ENCODE results near the gene KCNH8.
A peak's percentile ranks its signal among the peaks of the same experiment; 100 is the strongest.
"Not testable (repeated sequence)": the region's sequence is repeated elsewhere in the genome, so short reads cannot be mapped to it uniquely, and the experiment has no call there.

KCNH8 gene

DNA sequence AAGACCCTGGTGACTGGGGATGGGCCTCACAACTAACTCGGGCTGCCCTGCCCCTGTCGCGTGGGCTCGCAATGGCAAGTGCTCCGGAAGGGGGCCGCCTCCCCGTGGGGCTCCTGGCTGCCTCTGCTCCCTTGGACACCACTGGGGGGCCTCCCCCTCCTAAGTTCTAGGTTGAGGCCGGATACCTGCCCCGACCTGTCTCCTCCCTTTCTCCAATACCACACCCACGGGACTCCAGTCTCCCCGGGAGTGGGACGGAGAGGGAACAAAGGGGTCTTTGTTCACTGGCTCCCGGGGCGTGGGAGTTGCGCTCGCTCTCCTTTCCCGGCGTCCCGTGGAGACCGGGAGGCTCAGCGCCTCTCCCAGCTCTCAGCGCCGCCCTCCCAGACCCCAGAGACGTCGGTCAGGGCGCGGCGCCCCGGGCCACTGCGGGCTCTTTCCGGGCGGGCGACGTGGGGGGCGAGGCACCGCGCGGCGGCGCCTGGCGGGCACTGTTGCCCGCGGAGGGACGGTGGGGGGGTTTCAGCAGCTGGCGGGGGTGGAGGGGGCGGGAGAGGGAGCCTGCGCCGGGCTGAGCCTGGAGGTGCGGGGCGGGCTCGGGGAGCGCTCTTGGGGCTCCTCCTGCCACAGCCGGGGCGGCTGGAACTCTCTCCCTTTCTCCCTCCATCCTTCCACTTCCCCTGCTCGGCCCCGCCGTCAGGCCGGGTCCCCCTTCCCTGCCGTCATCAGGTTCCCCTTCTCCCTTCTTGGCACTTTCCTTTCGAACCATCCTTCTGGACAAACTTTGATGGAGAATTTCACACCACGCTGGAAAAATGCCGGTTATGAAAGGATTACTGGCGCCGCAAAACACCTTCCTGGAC, at the start of gene KCNH8:
Gene KCNH8, plus strand, starts transcription at position 606 of the 863 bp plus-strand sequence. Its CDS starts 210 bp downstream, at position 816.
- DNase-seq: peak; percentile 14

DNA sequence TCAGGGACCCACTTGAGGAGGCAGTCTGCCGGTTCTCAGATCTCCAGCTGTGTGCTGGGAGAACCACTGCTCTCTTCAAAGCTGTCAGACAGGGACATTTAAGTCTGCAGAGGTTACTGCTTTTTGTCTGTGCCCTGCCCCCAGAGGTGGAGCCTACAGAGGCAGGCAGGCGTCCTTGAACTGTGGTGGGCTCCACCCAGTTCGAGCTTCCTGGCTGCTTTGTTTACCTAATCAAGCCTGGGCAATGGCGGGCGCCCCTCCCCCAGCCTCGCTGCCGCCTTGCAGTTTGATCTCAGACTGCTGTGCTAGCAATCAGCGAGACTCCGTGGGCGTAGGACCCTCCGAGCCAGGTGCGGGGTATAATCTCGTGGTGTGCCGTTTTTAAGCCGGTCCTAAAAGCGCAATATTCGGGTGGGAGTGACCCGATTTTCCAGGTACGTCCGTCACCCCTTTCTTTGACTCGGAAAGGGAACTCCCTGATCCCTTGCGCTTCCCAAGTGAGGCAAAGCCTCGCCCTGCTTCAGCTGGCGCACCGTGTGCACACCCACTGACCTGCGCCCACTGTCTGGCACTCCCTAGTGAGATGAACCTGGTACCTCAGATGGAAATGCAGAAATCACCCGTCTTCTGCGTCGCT, 45.5 kb upstream of the KCNH8 start:
- not testable (repeated sequence) for DNase-seq

DNA sequence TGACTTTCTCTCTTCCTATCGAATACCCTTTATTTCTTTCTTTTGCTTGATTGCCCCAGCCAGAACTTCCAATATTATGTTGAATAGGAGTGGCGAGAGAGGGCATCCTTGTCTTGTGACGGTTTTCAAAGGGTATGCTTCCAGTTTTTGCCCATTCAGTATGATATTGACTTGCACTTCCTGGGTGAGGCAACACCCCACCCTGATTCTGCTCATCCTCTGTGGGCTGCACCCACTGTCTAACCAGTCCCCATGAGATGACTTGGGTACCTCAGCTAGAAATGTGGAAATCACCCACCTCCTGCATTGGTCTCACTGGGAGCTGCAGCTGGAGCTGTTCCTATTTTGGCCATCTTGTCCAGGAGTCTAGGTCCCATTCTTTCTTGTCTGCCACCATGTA, 44.8 kb upstream of the KCNH8 start:
- DNase-seq: no peak

DNA sequence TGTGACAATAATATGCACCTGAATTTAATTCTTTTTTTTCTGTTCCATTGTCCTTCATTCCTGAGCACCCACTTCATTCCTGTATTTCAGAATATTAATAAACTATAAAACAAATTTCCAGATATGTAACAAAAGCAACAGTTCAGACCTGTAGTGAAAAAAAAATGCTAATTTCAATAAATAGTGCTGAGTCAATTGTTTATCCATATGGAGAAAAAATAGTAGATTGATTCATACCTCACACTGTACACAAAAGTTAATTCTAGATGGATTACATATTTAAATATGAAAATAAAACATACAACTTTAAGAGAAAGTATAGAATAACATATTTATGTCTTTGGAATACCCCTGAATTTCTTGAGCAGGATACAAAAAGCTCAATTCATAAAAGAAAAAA, 43.9 kb upstream of the KCNH8 start:
- no peak for DNase-seq

DNA sequence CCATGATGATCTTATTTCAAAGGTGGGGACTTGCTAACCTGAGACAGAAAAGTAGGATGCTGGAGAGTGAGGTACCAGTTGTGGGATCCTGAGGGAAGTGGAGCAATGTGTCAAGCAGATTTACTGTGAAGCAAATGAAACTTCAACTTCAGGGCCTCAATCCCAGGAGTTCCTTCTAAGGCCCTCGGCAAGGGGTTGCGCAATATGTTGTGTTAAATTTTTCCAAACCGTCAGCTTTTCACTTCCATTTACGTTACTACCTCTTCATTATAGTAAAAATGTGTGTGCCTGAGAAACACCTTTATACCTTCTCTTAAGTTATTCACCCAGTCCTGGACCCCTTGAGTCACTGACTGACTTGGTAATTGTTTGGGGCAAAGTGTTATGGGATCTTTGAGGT, 42.5 kb upstream of the KCNH8 start:
- DNase-seq: no peak

DNA sequence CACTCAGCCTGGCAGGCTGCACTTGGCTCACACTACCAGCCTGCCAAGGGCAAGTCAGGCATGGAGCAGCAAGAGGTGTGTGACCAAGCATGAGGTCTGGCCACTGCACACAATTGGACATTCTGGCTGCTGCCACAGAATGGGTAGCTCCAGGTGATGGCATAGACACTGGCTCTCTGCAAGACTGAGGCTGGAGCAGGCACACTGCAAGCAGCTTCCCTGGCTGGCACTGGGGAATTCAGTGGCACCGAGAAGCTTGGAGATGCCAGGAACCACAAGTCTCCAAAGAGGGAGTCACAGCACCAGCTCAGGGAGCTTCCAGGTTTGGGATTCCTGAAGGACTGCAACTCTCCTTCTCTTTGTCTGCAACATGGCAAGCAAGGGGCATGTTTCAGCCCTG, 42.0 kb upstream of the KCNH8 start:
- DNase-seq: no peak

DNA sequence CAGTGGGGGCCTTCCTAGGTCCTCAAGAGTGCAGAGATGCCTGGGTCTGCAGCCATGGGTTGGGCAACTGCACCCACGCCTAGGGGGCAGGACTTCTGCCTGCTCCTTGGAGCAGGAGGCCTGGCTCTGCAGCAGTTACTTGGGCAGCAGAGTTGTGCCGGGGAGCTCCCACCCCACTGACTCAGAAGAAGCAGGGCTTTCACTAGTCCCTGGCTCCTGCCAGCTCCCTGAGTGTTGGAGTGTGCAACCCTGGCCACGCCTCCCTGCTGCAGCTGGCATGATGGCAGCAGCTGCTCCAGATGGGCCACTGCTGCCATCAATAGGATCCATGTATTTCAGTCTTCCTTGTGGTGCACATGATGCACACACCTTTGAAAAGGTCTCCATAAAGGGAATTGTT, 40.6 kb upstream of the KCNH8 start:
- no peak for DNase-seq

DNA sequence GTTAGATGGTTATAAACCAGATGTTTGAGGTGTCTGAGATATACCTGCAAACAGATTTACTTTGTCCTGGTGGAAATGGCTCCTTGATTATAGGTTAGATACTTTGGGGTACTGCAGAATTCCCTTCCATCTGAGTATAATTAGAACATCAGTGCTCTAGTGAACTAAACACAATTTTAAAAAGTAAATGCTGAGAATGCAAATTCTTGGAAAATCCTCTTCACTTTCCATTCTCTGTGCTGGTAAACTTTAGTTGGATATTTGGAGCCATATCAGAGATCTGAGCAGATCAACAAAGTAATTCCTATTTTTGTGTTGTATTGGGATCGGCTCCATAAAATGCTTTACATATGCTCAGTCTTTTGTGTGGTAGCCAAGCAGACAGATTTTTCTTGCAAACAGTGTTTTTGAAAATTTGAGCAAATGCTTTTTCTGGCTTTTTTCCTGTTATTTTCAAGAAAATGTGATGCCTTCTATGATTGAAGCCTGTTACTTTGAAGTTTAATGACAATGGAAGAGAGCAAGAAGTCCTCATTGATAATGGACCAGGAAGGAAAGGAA, 37.9 kb upstream of the KCNH8 start:
- DNase-seq: no peak

DNA sequence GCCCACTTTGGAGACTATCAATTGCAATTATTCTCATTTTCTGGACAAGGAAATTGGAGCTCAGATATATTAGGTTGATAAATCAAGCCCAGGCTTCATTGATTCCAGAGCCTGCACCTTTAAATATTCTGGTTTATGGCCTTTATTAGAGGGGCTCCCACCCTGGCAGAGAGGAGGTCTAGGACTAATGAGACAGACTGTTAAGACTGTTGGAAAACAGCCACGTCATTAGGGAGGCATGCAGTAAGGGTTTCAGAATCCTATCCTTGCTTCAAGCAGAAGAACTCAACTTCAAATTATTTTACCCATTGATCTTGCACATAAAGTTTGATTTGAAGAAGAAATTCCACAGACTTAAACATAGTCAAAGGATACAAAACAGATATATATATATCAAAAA, 33.8 kb upstream of the KCNH8 start:
- no peak for DNase-seq

DNA sequence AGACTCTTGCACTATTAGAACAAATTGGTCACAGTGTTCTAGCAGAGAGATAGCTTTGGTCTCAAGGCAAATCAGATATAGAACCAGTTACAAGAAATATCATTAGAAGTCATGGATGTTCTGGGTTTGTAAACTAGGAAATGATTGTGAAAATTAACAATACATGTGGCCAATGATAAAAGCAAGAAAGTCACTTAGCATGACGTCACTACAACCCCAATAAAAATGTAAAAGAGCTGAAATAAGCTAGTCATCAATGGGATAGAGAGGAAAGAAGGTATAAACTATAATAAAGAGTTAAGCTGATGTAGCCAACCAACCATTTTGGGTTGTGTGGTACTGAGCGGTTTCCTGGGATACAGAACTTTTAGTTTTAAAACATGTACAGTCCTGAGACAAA, 32.1 kb upstream of the KCNH8 start:
- no peak for DNase-seq

DNA sequence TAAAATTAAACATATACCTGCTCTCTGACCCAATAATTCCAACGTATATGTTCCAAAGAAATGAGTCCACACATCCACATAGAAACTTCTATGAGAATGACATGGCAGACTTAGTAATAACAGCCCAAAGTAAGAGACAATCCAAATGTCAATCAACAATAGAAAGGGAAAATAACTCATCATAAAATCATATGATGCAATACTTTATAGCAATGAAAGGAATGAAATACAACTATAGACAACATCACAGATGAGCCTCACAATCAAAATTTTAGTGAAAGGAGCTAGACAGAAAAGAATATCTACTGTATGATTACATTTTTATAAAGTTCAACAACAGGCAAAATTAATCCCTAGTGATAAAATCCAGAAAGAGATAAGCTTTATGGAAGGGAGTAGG, 23.6 kb upstream of the KCNH8 start:
- DNase-seq: no peak

DNA sequence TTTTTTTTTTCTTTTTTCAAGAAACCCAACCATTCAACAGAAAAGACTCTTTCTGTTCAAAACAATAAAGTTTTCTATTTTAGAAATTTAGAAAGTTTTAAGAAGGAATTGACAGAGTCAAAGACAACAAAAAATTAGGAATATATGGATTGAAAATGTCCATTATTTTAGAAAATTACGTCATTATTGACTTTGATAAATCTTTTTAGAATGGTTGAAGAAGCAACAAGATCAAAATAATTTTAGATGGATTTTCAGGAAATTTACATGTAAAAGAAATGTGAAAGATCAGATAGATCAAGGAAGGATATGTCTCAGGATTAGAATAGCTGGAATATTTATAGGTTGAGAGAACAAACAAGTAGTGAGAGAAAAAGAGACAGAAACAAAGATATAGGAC, 8.4 kb upstream of the KCNH8 start:
- DNase-seq: no peak

DNA sequence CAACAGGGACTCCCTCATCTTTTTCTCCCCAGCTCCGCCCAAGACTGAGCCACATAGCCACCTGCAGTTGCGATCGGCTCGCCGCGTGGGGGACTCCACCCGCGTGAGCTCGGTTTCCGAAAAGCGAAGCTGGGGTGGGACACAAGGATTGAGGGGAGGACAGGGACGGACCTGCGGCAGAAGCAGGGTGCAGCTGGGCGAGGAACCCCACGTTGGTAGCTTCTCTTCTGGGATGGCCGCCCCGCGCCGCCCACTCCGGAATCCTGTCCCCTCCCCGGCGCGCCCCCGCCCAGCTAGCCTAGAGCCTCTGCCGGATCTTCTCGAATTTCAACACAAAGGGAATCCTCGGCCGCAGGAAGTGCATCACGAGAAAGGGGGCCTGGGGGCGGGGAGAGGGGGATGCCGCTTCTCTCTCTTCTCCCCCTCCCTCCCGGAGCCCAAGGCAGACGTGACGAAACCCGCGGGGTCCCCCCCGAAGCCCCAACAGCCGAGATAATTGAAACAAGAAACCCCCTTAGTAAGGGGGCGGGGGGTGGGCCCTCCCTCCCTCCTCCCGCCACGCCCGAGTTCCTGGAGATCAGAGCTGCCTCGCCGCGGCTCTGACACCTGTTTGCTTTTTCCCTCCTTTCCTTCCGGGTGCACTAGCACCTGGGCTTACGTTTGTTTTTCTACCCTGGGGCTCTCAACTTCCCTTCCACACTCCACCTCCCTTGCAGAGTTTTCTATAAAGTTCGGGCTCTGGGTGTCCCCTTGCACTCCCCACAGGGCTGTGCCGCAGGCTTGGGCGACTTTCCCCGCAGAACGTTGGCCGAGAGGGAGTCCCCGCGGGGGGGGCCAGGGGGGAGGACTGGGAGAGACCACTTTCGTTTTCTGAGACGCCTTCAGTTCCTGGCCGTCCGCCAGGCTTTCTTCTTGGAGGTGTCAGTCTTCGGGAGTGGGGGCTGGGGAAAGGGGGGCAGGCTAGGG, 1.3 kb upstream of the KCNH8 start:
- peak; percentile 76 for DNase-seq

DNA sequence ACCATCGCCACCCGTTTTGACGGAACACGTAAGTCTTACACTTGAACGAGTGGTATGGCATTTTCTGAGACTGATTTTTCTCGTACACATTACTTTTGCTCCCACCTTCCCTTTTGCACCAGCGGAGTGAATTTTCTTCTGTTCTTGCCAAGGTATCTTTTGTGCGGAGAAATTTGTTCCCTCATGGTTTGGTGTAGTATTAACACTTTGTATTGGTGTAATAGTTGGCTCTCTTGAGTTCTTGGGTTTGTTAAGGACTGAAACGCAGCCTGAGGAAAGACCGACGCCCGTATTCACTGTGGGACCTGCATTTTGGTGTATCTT, 420 bp downstream of the KCNH8 start:
- DNase-seq: no peak

DNA sequence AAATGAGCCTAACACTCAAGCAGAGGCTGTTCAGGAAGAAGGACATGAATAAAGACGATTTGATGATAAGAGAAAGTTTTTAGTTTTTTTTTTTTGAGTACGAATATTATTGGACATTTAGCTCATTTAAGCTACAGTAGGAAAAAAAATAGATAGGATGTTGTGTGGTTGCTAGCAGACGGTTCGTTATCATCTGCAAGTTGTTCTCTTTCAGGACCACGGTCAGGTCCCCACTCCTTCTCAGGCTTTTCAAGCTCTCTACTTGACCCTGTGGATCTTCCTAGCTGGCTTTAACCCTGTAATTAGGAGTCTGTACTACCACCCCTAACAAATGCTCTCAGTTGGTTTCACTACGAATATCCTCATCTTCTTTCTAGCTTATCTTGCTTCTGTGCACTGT, 1.1 kb downstream of the KCNH8 start:
- DNase-seq: no peak

DNA sequence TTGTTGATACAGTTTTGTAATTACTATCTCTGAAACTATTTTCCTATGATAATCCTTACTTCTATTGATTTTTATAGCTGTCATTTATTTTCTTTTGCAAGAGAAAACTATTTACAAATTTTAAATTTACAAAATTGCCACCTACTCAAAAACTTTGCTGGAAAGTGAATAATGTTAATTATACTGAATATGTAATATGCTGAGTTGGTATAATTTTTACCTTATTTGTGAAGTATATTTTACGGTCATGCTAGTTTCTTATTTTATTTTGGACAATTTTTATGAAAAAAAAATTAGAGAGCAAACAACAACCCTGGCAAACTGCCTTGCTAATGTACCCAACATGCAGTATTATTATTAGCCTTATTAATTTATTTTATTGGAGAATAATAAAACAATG, 2.9 kb downstream of the KCNH8 start:
- DNase-seq: no peak

DNA sequence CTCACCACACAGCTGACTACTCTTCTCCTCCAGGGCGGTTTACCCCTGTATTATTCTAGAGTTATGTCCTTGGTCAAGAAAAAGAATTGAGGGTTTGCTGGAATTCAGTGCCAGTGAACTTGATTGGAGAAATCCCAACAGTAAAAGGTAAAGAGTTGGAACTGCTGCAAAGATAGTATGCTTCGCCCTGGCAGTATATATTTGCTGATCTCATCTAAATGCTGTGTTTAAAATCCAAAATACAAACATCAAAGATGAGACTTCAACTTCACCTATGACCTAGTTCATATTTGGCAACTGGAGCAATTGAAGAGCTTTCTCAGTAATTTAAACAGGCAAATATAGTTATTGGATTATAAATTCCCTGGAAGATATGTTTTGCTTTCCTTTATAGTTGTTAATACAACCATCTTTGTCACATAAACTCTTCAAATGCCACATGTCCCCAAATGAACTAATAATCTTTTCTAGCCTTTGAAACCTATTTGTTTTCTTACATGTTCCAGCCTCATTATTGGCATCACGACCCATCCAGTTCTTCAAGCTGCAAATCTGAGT, 6.5 kb downstream of the KCNH8 start:
- no peak for DNase-seq

DNA sequence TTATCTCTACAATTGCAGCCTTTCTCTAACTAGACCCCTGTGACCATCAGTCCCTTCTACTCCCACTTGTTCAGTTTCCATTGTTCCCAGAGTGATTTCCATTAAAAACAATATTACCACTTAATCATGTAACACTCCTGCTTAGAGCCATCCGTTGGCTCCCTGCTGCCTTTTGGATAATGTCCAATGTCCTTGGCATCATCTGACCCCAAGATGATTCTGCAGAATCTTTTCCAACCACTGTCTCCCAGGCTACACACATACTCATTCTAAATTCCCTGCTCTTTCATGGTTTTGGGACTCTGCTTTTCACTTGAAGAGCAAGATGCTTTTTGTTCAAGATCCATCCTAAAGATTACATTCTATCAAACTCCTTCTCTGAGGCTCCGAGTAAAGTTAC, 7.1 kb downstream of the KCNH8 start:
- DNase-seq: no peak

DNA sequence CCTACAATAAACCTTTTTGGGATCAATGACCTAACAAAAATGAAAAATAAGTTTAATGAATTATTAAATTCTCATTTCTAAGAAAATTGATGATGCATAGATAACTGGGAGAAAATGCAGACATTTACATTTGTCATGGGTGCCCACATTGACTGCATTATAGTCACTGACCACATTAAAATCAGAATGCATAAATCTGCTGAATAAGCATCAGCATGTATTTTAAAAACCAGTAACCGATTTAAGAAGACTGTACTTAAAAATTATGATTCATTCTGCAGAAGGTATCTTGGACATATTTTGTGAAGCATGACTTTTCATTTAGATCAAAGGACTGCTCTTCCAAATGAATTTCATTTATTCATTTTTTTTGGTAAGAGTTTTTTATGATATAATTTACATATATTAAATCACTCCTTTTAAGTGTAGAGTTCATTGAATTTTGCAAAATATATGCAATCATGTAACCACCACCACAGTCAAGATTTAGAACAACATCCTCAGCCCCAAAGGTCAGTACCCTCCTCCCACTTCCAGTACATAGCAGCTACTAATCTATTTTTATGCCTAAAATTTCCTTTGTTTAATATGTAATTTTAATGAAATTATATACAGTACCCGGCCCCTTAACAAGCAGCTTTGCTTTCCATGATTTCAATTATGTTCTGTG, 11.8 kb downstream of the KCNH8 start:
- DNase-seq: no peak

DNA sequence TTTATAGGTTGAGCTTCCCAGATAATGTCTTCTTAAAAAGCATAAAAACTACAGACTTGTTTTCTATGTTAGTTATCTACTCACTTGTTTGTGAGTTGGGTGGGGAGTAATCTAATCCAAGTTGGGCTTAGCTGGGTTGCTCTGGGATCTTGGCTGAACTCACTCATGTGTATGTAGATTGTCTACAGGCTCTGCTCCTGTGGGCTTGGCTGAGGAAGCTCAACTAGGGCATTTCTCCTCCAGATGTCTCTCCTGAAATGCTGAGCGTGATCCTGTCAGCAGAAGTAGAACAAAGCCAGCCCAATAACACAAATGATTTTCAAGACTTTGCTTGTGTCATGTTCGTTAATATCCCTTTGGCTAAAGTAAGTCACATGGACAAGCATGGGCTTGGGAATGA, 17.3 kb downstream of the KCNH8 start:
- no peak for DNase-seq

DNA sequence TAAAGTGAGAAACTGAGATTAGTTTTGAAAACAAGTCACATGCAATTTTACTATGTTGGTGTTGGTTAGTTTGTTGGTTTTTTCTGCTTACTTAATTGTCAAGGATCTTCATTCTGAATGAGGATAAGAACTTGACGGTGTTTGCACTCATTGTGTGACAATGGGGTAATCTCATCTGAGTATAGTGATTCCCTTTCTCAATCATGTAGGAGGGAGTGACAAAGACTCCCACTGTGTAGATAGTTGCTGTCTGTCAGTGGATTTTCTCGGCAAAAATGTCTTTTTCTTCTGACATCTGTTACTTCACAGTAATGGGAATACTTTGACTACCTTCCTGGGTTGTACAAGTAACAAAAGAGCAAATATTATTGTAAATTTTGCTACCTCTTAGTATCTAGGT, 23.5 kb downstream of the KCNH8 start:
- DNase-seq: no peak

DNA sequence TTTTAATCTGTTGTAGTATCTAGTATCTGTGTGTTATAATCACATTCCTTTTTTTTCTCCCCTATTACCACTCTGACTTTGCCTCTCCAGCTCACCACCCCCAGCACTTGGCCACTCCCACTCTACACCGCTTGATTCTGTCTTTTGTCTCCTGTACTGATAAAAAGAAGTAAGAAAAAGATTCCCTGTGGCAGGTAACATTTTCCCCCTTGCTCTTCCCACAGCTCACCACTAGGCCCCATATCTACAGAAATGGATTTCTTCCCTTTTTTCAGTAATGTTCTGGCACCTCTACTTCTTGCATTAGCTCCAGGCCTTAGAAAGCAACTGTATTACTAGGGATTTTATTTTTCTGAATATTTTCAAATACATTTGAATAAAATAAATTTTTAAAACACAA, 25.6 kb downstream of the KCNH8 start:
- DNase-seq: no peak
